GM12891 (cell line): ENCODE measurements around the gene SLC12A7.

Source experiments
- PAX5 ChIP-seq: IDR thresholded peaks from 2 replicates; pipeline ENCODE4 v1.6.1; 2011; ENCODE audit warnings: low read length, moderate library complexity, mild to moderate bottlenecking; ENCODE audit not compliant: insufficient read depth, severe bottlenecking
- POLR2A ChIP-seq: IDR thresholded peaks from 2 replicates; pipeline ENCODE4 v1.6.1; 2011; ENCODE audit warnings: low read depth, low read length, control low read depth
- POLR2AphosphoS5 ChIP-seq: IDR thresholded peaks from 2 replicates; pipeline ENCODE4 v1.6.1; 2011; ENCODE audit warnings: low read depth, low read length, control low read depth
- POU2F2 ChIP-seq: IDR thresholded peaks from 2 replicates; pipeline ENCODE4 v1.6.1; 2011; ENCODE audit warnings: low read depth, mild to moderate bottlenecking, control low read depth, low read length, moderate library complexity
- SPI1 ChIP-seq: IDR thresholded peaks from 2 replicates; pipeline ENCODE4 v1.6.1; 2011; ENCODE audit warnings: low read depth, low read length, control low read depth
- TAF1 ChIP-seq: IDR thresholded peaks from 2 replicates; pipeline ENCODE4 v1.6.1; 2011; ENCODE audit warnings: low read depth, low read length, control low read depth

GRCh38 chr5:1152771-1153282 lies 41.0 kb upstream of the SLC12A7 start:
- TF ChIP-seq POLR2A, result no peak
- no peak for TF ChIP-seq TAF1
- TF ChIP-seq PAX5, result no peak
- no peak for TF ChIP-seq POLR2AphosphoS5
- no peak for TF ChIP-seq SPI1
- TF ChIP-seq POU2F2, result no peak
